ENCODE results near the gene BNC2.

GRCh38 chr9:16708656-16709435 lies 161.6 kb downstream of the BNC2 start:
- TF ChIP-seq CTCF (IDR thresholded peaks at IDR 0.05) (no peak), POLR2A (IDR thresholded peaks at IDR 0.05) (no peak)
